Activated CD4-positive, alpha-beta memory T cell treated with anti-CD3 and anti-CD28 coated beads, Interleukin-2, amount 10 ng/mL, durations not matched to agents 7 days and 5 days (primary cell): ENCODE data around the gene ACSF2. TPM values are rescaled to one million over a fixed set of nuclear protein-coding genes. Genes with fewer than 3 reads are reported as not detected.
A peak's percentile ranks its signal among the peaks of the same experiment; 100 is the strongest.
"Not testable (repeated sequence)": the region's sequence is repeated elsewhere in the genome, so short reads cannot be mapped to it uniquely, and the experiment has no call there.

Experiments
- CTCF ChIA-PET: fragments of 350-600 bp; sonication (Branson Sonifier 250); formaldehyde crosslinking; loops from one replicate; lab custom pipeline; 2021; ENCODE audit warnings: antibody characterized with exemption, inconsistent platforms; lab: Charles Lee
- POLR2A ChIA-PET: fragments of 350-600 bp; sonication (Branson Sonifier 250); formaldehyde crosslinking; loops from one replicate; lab custom pipeline; 2021; ENCODE audit warnings: antibody characterized with exemption; lab: Charles Lee
- DNase-seq: peaks from one replicate; pipeline ENCODE4 v3.0.0-alpha.2; 2020
- H3K27ac Mint-ChIP-seq: one replicate; pipeline ENCODE4 v1.8.0; 2021; ENCODE audit warnings: mild to moderate bottlenecking, mixed read lengths
- H3K27me3 Mint-ChIP-seq: one replicate; pipeline ENCODE4 v1.8.0; 2021; ENCODE audit warnings: mixed read lengths
- H3K36me3 Mint-ChIP-seq: one replicate; pipeline ENCODE4 v1.8.0; 2021; ENCODE audit warnings: low read depth, mixed read lengths
- H3K4me1 Mint-ChIP-seq: one replicate; pipeline ENCODE4 v1.8.0; 2021; ENCODE audit warnings: mixed read lengths
- H3K4me3 Mint-ChIP-seq: one replicate; pipeline ENCODE4 v1.8.0; 2021; ENCODE audit warnings: mild to moderate bottlenecking, mixed read lengths
- H3K9me3 Mint-ChIP-seq: one replicate; pipeline ENCODE4 v1.8.0; 2021; ENCODE audit warnings: mixed read lengths
- total RNA-seq, 2 experiments: library from RNA; stranded (reverse); gene quantifications; one replicate each; pipeline ENCODE4 v1.2.3, GENCODE V29; 2021

Gene ACSF2
- total RNA-seq, 2 experiments from 2014 or later, result 28.7 to 30.7 TPM

- POLR2A ChIA-PET, DNase-seq, H3K36me3 Mint-ChIP-seq, H3K27me3 Mint-ChIP-seq, H3K9me3 Mint-ChIP-seq, H3K27ac Mint-ChIP-seq: not testable (repeated sequence)
- CTCF ChIA-PET, result interaction anchor here (1.9 to 3.8 kb wide), 2 partner anchors 30 to 31 kb away, joined by 8 to 26 read pairs; partner anchors contain the start of gene LRRC59
- H3K4me1 Mint-ChIP-seq, result peaks cover 23% of the 10 kb centered on the region
- H3K4me3 Mint-ChIP-seq, result peak overlapping the region; percentile 19
Measured at GRCh38 chr17:50428126-50428525, 2.1 kb downstream of the ACSF2 start.

- no peaks in the 10 kb centered on the region for H3K36me3 Mint-ChIP-seq
- peaks cover 25% of the 10 kb centered on the region for H3K4me1 Mint-ChIP-seq
- H3K4me3 Mint-ChIP-seq, result no peak overlapping the region
- no peak for DNase-seq
- ChIA-PET CTCF (interaction anchor here (1.9 kb wide), 1 partner anchor 32 kb away, joined by 8 read pairs; the partner anchor contains the start of gene LRRC59), POLR2A (interaction anchor here (1.3 to 3.8 kb wide), 2 partner anchors 32 to 55 kb away, joined by 3 to 19 read pairs; partner anchors contain the start of genes EME1, LRRC59 and MRPL27)
- H3K9me3 Mint-ChIP-seq, result no peaks in the 10 kb centered on the region
- no peak overlapping the region for H3K27ac Mint-ChIP-seq
- no peaks in the 10 kb centered on the region for H3K27me3 Mint-ChIP-seq
Measured at GRCh38 chr17:50428831-50429424, 2.9 kb downstream of the ACSF2 start.

- Mint-ChIP-seq H3K36me3 (no peaks in the 10 kb centered on the region), H3K27me3 (no peaks in the 10 kb centered on the region), H3K9me3 (no peaks in the 10 kb centered on the region), H3K27ac (no peak overlapping the region), H3K4me3 (no peak overlapping the region), H3K4me1 (peaks cover 27% of the 10 kb centered on the region)
- POLR2A ChIA-PET, result interaction anchor here (1.3 to 3.8 kb wide), 2 partner anchors 33 to 56 kb away, joined by 3 to 19 read pairs; partner anchors contain the start of genes EME1, LRRC59 and MRPL27
- CTCF ChIA-PET, result interaction anchor here (1.0 to 1.9 kb wide), 2 partner anchors 33 to 50 kb away, joined by 3 to 8 read pairs; partner anchors contain the start of gene LRRC59
- no peak for DNase-seq
Measured at GRCh38 chr17:50429793-50430192, 3.8 kb downstream of the ACSF2 start.

GRCh38 chr17:50430821-50431618 lies 5.0 kb downstream of the ACSF2 start:
- H3K36me3 Mint-ChIP-seq, result no peaks in the 10 kb centered on the region
- POLR2A ChIA-PET, result interaction anchor here (0.7 to 3.8 kb wide), 2 partner anchors 34 to 85 kb away, joined by 3 to 19 read pairs; partner anchors contain the start of genes LRRC59 and XYLT2
- no peaks in the 10 kb centered on the region for H3K27me3 Mint-ChIP-seq
- no peaks in the 10 kb centered on the region for H3K9me3 Mint-ChIP-seq
- H3K4me1 Mint-ChIP-seq, result peaks cover 19% of the 10 kb centered on the region
- H3K27ac Mint-ChIP-seq, result no peak overlapping the region
- DNase-seq, result no peak
- CTCF ChIA-PET, result interaction anchor here (1.0 to 4.0 kb wide), 3 partner anchors 34 to 49 kb away, joined by 3 to 14 read pairs (median 4); partner anchors contain the start of genes LRRC59 and RSAD1
- no peak overlapping the region for H3K4me3 Mint-ChIP-seq

- POLR2A ChIA-PET, result interaction anchor here (0.8 to 3.8 kb wide), 4 partner anchors 10 to 35 kb away, joined by 3 to 19 read pairs (median 4); partner anchors contain the start of gene LRRC59
- peaks cover 13% of the 10 kb centered on the region for H3K4me1 Mint-ChIP-seq
- CTCF ChIA-PET, result interaction anchor here (0.8 to 4.0 kb wide), 3 partner anchors 35 to 71 kb away, joined by 3 to 14 read pairs (median 4); partner anchors contain the start of genes LRRC59 and RSAD1
- no peak overlapping the region for H3K27ac Mint-ChIP-seq
- H3K4me3 Mint-ChIP-seq, result no peak overlapping the region
- no peaks in the 10 kb centered on the region for H3K27me3 Mint-ChIP-seq
- no peaks in the 10 kb centered on the region for H3K9me3 Mint-ChIP-seq
- DNase-seq, result no peak
- no peaks in the 10 kb centered on the region for H3K36me3 Mint-ChIP-seq
Measured at GRCh38 chr17:50432125-50432762, 6.2 kb downstream of the ACSF2 start.

- ChIA-PET CTCF (interaction anchor here (1.0 to 1.8 kb wide), 3 partner anchors 40 to 75 kb away, joined by 3 to 7 read pairs (median 4); partner anchors contain the start of gene LRRC59), POLR2A (no interaction called here)
- H3K4me3 Mint-ChIP-seq, result no peak overlapping the region
- H3K27me3 Mint-ChIP-seq, result no peaks in the 10 kb centered on the region
- no peak for DNase-seq
- H3K9me3 Mint-ChIP-seq, result no peaks in the 10 kb centered on the region
- no peak overlapping the region for H3K27ac Mint-ChIP-seq
- peaks cover 4% of the 10 kb centered on the region for H3K4me1 Mint-ChIP-seq
- H3K36me3 Mint-ChIP-seq, result no peaks in the 10 kb centered on the region
Measured at GRCh38 chr17:50437409-50437808, 11.4 kb downstream of the ACSF2 start.

GRCh38 chr17:50439008-50439407 lies 13.0 kb downstream of the ACSF2 start:
- Mint-ChIP-seq H3K36me3 (no peaks in the 10 kb centered on the region), H3K9me3 (no peaks in the 10 kb centered on the region), H3K27ac (no peak overlapping the region), H3K4me3 (no peak overlapping the region), H3K4me1 (peaks cover under 1% of the 10 kb centered on the region), H3K27me3 (no peaks in the 10 kb centered on the region)
- DNase-seq, result no peak
- ChIA-PET POLR2A (no interaction called here), CTCF (no interaction called here)

- H3K4me1 Mint-ChIP-seq, result no peaks in the 10 kb centered on the region
- ChIA-PET CTCF (no interaction called here), POLR2A (no interaction called here)
- no peaks in the 10 kb centered on the region for H3K9me3 Mint-ChIP-seq
- no peaks in the 10 kb centered on the region for H3K36me3 Mint-ChIP-seq
- H3K4me3 Mint-ChIP-seq, result no peak overlapping the region
- no peak overlapping the region for H3K27ac Mint-ChIP-seq
- no peaks in the 10 kb centered on the region for H3K27me3 Mint-ChIP-seq
- DNase-seq, result no peak
Measured at GRCh38 chr17:50440172-50440837, 14.3 kb downstream of the ACSF2 start.

GRCh38 chr17:50440838-50441829 lies 15.1 kb downstream of the ACSF2 start:
- DNase-seq, result no peak
- no peaks in the 10 kb centered on the region for H3K4me1 Mint-ChIP-seq
- H3K4me3 Mint-ChIP-seq, result no peak overlapping the region
- CTCF ChIA-PET, result no interaction called here
- no peaks in the 10 kb centered on the region for H3K9me3 Mint-ChIP-seq
- no peaks in the 10 kb centered on the region for H3K27me3 Mint-ChIP-seq
- H3K27ac Mint-ChIP-seq, result no peak overlapping the region
- no peaks in the 10 kb centered on the region for H3K36me3 Mint-ChIP-seq
- POLR2A ChIA-PET, result interaction anchor here (0.7 to 1.6 kb wide), 3 partner anchors 9 to 64 kb away, joined by 3 to 4 read pairs (median 4); no protein-coding TSS in a partner anchor

- H3K27me3 Mint-ChIP-seq, result no peaks in the 10 kb centered on the region
- CTCF ChIA-PET, result interaction anchor here (1.1 to 2.1 kb wide), 3 partner anchors 9 to 81 kb away, joined by 3 to 8 read pairs (median 8); partner anchors contain the start of gene LRRC59
- H3K27ac Mint-ChIP-seq, result no peak overlapping the region
- H3K4me3 Mint-ChIP-seq, result no peak overlapping the region
- no peaks in the 10 kb centered on the region for H3K36me3 Mint-ChIP-seq
- H3K4me1 Mint-ChIP-seq, result no peaks in the 10 kb centered on the region
- no peak for DNase-seq
- POLR2A ChIA-PET, result no interaction called here
- no peaks in the 10 kb centered on the region for H3K9me3 Mint-ChIP-seq
Measured at GRCh38 chr17:50443505-50443974, 17.5 kb downstream of the ACSF2 start.
